Measurements from ENCODE around the gene TBC1D22A.
A peak's percentile ranks its signal among the peaks of the same experiment; 100 is the strongest.

The TBC1D22A gene

GRCh38 chr22:46936378-46936903 is 174.0 kb downstream of the TBC1D22A start:
- DNase-seq: no peak

- DNase-seq: no peak
Measured at GRCh38 chr22:46937185-46937584, 174.7 kb downstream of the TBC1D22A start.

- no peak for DNase-seq
Measured at GRCh38 chr22:46937939-46938338, 175.5 kb downstream of the TBC1D22A start.

GRCh38 chr22:46941968-46942798 is 179.7 kb downstream of the TBC1D22A start:
- DNase-seq: no peak

- DNase-seq: peak; percentile 12 to 40
Measured at GRCh38 chr22:46942799-46943785, 180.6 kb downstream of the TBC1D22A start.

- DNase-seq: no peak
Measured at GRCh38 chr22:46945481-46945880, 183.0 kb downstream of the TBC1D22A start.

- no peak for DNase-seq
Measured at GRCh38 chr22:46946383-46946962, 184.0 kb downstream of the TBC1D22A start.

GRCh38 chr22:46947516-46948257 is 185.2 kb downstream of the TBC1D22A start:
- DNase-seq: no peak

GRCh38 chr22:46948411-46949144 is 186.1 kb downstream of the TBC1D22A start:
- no peak for DNase-seq

GRCh38 chr22:46951350-46951749 is 188.9 kb downstream of the TBC1D22A start:
- DNase-seq: no peak

- DNase-seq: no peak
Measured at GRCh38 chr22:46951973-46952372, 189.5 kb downstream of the TBC1D22A start.

- DNase-seq: no peak
Measured at GRCh38 chr22:46953968-46954765, 191.7 kb downstream of the TBC1D22A start.

- no peak for DNase-seq
Measured at GRCh38 chr22:46954781-46955180, 192.3 kb downstream of the TBC1D22A start.

- DNase-seq: no peak
Measured at GRCh38 chr22:46956498-46957215, 194.2 kb downstream of the TBC1D22A start.

GRCh38 chr22:46957521-46957920 is 195.1 kb downstream of the TBC1D22A start:
- DNase-seq: no peak

- no peak for DNase-seq
Measured at GRCh38 chr22:46958191-46958590, 195.7 kb downstream of the TBC1D22A start.

GRCh38 chr22:46958658-46959057 is 196.2 kb downstream of the TBC1D22A start:
- DNase-seq: no peak

- DNase-seq: no peak
Measured at GRCh38 chr22:46959369-46959768, 196.9 kb downstream of the TBC1D22A start.

- no peak for DNase-seq
Measured at GRCh38 chr22:46961591-46962295, 199.3 kb downstream of the TBC1D22A start.

Measured in CD4-positive, alpha-beta T cell treated with Interferon alpha-2 for 1 hour (primary cell).